Dendritic cell treated with granulocyte-macrophage colony-stimulating factor and Interleukin-4, amounts not matched to agents 40 ng/mL and 50 ng/mL, for 4 days (primary cell): ENCODE results near the gene SLC48A1.
A peak's percentile ranks its signal among the peaks of the same experiment; 100 is the strongest.

Experiments used
- H3K27ac Mint-ChIP-seq: one replicate; pipeline ENCODE4 v1.8.0; 2022; ENCODE audit warnings: mild to moderate bottlenecking, mixed read lengths
- H3K27me3 Mint-ChIP-seq: one replicate; pipeline ENCODE4 v1.8.0; 2022; ENCODE audit warnings: mild to moderate bottlenecking, mixed read lengths
- H3K36me3 Mint-ChIP-seq: one replicate; pipeline ENCODE4 v1.8.0; 2022; ENCODE audit warnings: low read depth, mixed read lengths
- H3K4me1 Mint-ChIP-seq: one replicate; pipeline ENCODE4 v1.8.0; 2022; ENCODE audit warnings: low read depth, mixed read lengths
- H3K4me3 Mint-ChIP-seq: one replicate; pipeline ENCODE4 v1.8.0; 2022; ENCODE audit warnings: mild to moderate bottlenecking, moderate library complexity, mixed read lengths
- H3K9me3 Mint-ChIP-seq: one replicate; pipeline ENCODE4 v1.8.0; 2022; ENCODE audit warnings: mixed read lengths
- intact Hi-C: fragments of 100-400 bp; cut with micrococcal nuclease; formaldehyde crosslinking; loops from one replicate; pipeline ENCODE4 v1.15.0; 2022

The SLC48A1 gene

DNA sequence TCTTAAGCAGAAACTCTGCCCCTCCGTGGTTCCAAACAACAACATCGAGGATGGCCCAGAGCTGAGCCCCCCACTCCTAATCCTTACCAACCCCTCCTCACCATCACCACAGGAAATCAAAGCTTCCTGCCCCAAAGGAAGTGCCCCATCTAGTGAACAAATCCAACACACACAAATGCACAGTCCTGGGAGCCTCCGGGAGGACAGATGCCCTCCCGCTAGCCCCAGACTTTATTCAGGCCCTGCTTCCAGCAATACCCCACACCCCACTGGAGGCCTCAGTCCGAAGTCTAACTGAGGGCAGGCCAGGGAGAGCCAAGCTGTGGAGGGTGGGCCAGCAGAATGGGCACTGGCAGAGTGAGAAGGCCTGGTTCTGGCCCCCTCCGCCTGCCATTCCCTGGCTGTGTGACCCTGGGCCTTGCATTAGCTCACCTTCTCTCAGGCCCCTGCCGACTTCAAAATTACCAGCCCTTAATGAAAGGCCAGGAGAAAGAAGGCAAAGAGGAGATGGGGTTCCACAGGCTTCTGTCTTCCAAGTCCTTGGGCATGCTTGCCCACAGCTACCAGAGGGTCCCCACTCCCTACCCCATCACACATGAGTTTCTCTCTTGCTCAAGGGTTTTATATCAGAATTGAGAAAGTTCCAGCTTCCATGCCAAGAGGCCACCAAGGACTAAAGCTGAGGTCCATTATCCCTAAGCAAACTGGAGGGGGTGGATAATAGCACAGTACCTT is 44.4 kb downstream of the SLC48A1 start:
- H3K4me1 Mint-ChIP-seq, result peaks cover 83% of the 10 kb centered on the region
- peak overlapping the region; percentile 83 for H3K27ac Mint-ChIP-seq
- no peaks in the 10 kb centered on the region for H3K9me3 Mint-ChIP-seq
- H3K27me3 Mint-ChIP-seq, result no peaks in the 10 kb centered on the region
- peaks cover 34% of the 10 kb centered on the region for H3K36me3 Mint-ChIP-seq
- H3K4me3 Mint-ChIP-seq, result peak overlapping the region; percentile 53
- intact Hi-C loops, result no loop called here

DNA sequence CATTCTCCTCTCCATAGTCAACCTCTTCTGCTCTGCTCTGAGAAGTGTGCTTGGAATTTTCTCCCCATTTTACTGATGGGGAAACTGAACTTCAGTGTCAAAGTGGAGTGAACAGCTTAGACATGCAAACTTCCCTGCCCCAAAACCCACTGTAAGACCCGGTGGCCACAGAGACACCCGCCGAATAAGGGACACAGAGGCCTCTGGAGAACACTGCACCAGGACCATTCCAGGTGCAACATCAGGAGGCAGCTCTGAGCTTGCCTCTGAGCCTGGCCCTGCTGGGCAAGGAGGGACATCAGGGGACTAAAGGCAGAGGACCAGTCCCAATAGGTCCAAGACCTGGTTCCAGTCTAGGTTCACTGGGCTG is 45.0 kb downstream of the SLC48A1 start:
- Mint-ChIP-seq H3K4me1 (peaks cover 83% of the 10 kb centered on the region), H3K27me3 (no peaks in the 10 kb centered on the region), H3K27ac (peak overlapping the region; percentile 83), H3K9me3 (no peaks in the 10 kb centered on the region), H3K4me3 (peak overlapping the region; percentile 85), H3K36me3 (peaks cover 34% of the 10 kb centered on the region)
- intact Hi-C loops, result no loop called here

DNA sequence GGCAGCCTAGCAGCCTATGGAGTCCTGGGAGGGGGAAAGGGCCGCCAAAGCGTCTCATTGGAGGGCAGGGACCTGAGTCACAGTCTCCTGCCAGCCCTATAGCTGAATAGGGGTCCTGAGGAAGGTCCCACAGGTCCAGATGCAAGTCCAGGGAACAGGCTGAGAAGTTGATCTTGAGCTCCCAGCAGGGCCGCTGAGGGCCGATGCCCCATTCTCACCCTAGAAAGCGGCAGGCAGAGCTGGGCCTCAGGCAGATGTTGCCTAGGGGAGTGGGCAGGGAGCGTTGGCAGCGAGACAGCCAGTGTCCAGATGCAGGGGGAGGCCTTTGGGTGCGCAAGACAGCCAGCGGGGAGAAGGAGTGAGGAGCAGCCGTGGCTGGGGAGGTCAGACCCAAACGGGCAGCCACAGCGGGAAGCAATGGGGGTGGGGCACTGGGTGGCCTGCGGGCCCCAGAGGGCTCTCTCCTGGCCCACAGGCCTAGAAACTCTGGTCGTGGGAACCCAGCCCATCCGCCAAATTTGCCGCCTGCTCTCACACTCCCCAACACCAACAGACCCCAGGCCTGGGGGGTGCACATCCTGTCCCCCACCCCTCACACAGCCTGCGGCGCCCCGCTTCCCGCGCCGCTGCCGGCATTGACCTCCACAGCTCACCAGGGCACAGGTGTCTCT is 45.6 kb downstream of the SLC48A1 start:
- H3K9me3 Mint-ChIP-seq, result no peaks in the 10 kb centered on the region
- H3K27ac Mint-ChIP-seq, result peak overlapping the region; percentile 83
- intact Hi-C loops, result no loop called here
- peaks cover 83% of the 10 kb centered on the region for H3K4me1 Mint-ChIP-seq
- no peaks in the 10 kb centered on the region for H3K27me3 Mint-ChIP-seq
- H3K36me3 Mint-ChIP-seq, result peaks cover 34% of the 10 kb centered on the region
- peak overlapping the region; percentile 85 for H3K4me3 Mint-ChIP-seq

DNA sequence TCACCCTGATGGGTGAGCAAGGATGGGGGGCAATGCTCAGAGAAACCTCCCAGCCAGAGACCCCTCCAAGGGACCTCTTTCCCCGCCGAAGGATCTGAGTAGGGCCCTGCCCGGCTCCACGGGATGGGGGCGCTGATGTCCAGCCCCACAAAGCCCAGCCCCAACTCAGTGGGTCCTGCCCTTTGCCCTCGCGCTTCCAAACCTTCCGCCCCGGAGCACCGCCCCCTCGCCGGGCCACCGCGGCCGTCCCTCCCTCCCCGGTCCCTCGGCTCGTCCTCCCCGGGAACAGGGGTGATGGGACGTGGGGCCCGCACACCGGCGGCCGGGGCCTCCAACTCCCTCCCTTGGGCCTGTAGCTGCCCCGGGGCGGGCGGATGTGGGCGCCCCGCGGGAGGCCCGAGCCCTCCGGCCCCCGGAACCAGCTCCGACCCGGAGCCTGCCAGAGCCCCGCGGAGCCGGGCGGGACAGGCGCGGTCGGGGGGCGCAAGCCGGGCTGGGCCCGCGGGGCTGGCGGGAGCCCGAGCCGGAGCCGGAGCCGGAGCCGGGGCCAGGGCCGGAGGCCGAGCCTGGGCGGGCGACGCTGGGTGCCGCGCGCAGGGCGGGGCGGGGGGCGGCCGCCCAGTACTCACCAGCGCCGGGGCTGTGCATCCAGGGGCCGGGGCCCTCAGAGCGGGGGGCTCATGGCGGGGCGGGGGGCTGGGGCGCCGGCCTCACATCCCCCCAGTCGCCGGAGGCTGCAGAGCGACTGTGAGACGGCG is 46.3 kb downstream of the SLC48A1 start:
- Mint-ChIP-seq H3K9me3 (no peaks in the 10 kb centered on the region), H3K4me3 (peak overlapping the region; percentile 85), H3K4me1 (peaks cover 83% of the 10 kb centered on the region), H3K27me3 (no peaks in the 10 kb centered on the region), H3K27ac (peak overlapping the region; percentile 83), H3K36me3 (peaks cover 30% of the 10 kb centered on the region)
- intact Hi-C loops, result no loop called here

DNA sequence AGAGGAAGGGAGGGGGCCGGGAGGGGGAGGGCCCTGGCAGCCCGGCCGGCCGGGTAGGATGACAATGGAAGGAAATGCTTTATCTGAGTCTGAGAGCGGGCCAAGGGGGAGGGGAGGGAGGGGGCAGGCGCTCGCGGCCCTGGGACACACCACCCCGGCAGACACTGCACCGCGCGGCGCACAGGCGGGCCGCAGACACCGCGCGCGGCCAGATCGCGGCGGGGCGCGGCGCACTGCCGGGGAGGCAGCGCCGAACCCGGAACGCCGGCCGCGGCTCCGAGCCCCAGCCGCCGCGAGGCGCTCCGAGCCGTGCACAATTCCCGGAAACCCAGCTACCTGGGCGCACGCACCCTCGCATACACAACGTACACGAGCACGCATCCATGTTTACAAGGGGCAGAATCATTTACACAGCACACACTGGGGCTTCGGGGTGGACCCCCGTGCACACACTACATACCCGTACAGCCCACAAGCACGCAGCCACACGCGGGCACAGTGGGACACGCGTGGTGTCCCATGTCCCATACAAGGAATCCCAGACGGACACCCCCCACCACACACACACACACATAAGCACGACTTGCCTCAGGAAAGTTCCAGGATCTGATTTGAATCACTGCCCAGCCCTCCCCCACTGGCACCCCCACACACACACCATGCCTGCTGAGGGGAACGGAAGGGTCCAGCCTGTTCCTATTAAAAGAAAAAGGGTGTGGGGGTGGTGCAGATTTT is 47.0 kb downstream of the SLC48A1 start, which contains the start of gene HDAC7:
Gene HDAC7 (minus strand): TSS at position 8 of the 735 bp plus-strand sequence. CDS start 118 bp downstream, outside the sequence.
- H3K4me1 Mint-ChIP-seq, result peaks cover 80% of the 10 kb centered on the region
- H3K4me3 Mint-ChIP-seq, result peak within 1 kb of the TSS; percentile 85
- H3K9me3 Mint-ChIP-seq, result no peaks in the 10 kb centered on the region
- no peaks in the 10 kb centered on the region for H3K27me3 Mint-ChIP-seq
- peaks cover 23% of the 10 kb centered on the region for H3K36me3 Mint-ChIP-seq
- peak within 1 kb of the TSS; percentile 89 for H3K27ac Mint-ChIP-seq
- intact Hi-C loops, result no loop called here

DNA sequence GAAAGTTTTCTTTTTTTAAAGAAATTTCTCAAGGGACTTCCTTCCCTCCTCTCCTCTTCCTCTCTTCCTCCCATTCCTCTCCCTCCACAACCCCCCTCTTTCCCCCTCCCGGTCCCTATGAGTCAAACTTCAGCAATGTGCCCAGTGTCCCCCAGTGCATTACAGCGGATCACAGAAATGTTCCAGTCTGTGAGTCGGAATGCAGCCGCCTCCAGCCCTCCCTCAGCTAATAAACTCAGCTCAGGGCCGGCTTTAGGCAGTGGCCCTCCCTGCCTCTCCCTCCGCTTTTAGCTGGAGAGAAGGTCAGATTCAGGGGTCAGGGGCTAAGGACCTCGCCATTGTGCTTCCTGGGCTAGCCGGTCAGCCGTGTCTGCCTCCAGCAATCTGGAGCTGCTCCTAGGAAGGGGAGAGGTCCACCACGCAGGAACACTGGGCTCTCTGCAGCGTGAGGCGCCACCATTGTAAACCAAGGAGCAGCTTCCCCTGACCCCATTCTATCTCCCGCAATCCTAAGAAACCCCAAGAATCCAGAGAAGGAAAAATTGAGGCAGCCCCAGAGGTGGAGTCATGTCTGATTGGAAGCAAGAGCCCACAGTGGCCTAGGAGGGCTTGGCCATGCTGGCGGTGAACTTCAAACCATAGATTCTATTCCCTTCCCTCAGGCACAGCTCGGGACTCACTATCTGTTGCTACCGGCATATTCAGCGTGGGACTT is 47.8 kb downstream of the SLC48A1 start:
- intact Hi-C loops, result no loop called here
- Mint-ChIP-seq H3K27me3 (no peaks in the 10 kb centered on the region), H3K27ac (peak overlapping the region; percentile 89), H3K4me3 (peak overlapping the region; percentile 78), H3K36me3 (peaks cover 22% of the 10 kb centered on the region), H3K9me3 (no peaks in the 10 kb centered on the region), H3K4me1 (peaks cover 81% of the 10 kb centered on the region)

DNA sequence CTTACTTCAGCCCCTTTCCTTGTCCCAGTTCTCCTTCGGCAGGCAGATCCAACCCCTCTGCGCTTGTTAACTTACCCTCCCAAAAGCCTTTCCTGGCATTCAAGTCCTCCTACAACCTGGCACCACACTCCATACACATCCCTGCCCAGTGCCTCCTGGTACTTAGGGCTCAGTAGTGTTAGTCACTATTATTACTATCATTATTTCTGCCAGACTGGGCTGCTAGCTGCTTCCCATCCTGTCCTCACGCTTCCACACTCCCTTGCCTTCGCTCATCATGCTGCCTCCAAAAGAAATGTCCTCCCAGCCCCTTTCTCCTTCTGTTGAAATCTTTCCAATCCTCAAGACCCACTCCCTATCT is 48.3 kb downstream of the SLC48A1 start:
- Mint-ChIP-seq H3K27me3 (no peaks in the 10 kb centered on the region), H3K4me3 (peak overlapping the region; percentile 78), H3K27ac (peak overlapping the region; percentile 89), H3K4me1 (peaks cover 78% of the 10 kb centered on the region), H3K36me3 (peaks cover 22% of the 10 kb centered on the region), H3K9me3 (no peaks in the 10 kb centered on the region)
- intact Hi-C loops, result no loop called here

DNA sequence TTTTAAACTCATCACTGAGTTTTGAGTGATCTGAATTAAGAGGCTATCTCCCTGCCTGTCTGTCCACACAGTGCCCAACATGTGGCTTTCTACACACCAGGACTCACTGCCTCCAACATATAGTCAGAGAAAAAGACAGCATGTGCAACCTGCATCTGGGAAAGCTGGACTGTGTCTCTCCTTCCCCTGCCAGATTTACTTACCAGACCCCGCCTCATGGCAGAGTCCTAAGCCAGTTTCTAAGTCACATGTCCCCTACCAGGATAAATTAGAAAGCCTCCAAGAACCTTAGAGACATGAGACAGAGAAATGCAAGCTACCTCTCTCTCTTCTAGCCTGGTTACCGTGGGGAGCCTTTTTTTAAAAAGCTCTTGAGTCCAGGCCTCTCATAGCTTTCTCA is 49.4 kb downstream of the SLC48A1 start:
- Mint-ChIP-seq H3K4me1 (peaks cover 75% of the 10 kb centered on the region), H3K27me3 (no peaks in the 10 kb centered on the region), H3K27ac (peak overlapping the region; percentile 22), H3K36me3 (peaks cover 19% of the 10 kb centered on the region), H3K4me3 (no peak overlapping the region), H3K9me3 (no peaks in the 10 kb centered on the region)
- intact Hi-C loops, result no loop called here

DNA sequence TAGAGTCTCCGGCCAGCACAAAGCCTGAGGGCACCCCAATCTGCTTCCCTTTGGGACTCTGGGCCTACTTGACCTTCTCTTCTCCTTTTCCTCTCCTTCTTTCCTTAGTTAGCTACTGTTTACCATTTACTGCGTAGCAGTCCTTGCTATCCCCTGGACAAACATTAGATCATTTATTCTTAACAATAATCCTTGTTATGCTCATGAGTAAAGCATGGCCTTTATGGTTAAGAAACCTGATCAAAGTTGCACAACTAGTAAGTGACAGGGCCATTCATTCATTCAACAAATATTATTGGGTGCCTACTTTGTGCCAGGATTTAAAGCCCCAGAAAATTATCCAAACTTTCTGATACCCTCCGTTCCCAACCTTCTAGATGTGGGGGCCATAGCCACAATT is 49.8 kb downstream of the SLC48A1 start:
- H3K4me3 Mint-ChIP-seq, result no peak overlapping the region
- peaks cover 16% of the 10 kb centered on the region for H3K36me3 Mint-ChIP-seq
- H3K9me3 Mint-ChIP-seq, result no peaks in the 10 kb centered on the region
- intact Hi-C loops, result no loop called here
- H3K27me3 Mint-ChIP-seq, result no peaks in the 10 kb centered on the region
- H3K4me1 Mint-ChIP-seq, result peaks cover 72% of the 10 kb centered on the region
- H3K27ac Mint-ChIP-seq, result peak overlapping the region; percentile 35

DNA sequence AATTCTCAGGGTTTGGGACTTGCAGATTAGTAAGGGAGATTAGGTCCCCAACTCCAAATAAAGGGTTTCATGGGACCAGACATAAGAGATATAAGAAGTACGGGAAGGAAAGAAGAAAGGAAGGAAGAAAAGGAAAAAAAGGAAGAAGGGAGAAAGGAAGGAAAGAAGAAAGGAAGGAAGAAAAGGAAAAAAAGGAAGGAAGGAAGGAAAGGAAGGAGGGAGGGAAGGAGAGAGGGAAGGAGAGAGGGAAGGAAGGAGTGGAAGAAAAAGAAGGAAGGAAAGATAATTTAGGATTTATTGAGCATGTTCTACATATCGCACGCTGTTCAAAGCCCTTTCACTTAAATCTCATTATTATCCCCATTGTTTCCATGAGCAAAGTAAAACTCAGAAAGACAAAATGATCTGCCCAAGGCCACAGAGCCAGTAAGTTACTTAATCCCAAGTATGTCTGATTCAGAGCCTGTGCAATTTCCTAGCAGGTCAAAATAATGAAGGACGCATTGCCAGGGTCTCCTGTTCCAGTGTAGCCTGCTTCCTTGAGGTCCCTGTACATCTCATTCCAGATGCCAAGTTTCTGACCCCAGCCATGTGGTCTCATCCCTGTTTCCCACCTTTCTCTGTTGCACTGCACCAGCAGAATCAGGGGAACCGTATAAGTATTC is 50.5 kb downstream of the SLC48A1 start:
- Mint-ChIP-seq H3K27me3 (no peaks in the 10 kb centered on the region), H3K36me3 (peaks cover 9% of the 10 kb centered on the region), H3K27ac (peak overlapping the region; percentile 35), H3K4me1 (peaks cover 72% of the 10 kb centered on the region), H3K4me3 (no peak overlapping the region), H3K9me3 (no peaks in the 10 kb centered on the region)
- intact Hi-C loops, result no loop called here

DNA sequence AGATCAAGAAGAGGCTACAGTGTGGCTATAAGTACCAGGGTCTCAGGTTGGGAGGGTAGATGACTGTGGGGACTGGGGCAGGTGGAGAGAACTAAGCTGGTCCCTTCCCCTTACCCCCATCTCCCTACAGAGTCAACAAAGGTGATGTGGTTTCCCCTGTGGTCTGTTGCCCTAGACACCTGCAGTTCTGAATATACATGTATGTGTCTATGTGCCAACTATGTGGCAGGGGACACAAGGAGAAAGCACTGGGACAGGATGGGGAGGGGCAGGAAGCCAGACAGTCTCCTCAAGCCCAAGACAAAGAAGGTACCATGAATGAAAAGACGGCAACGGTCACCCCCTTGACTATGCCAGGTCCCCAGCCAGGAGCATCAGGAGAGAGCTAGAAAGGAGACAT is 51.2 kb downstream of the SLC48A1 start:
- H3K27ac Mint-ChIP-seq, result no peak overlapping the region
- peaks cover 74% of the 10 kb centered on the region for H3K4me1 Mint-ChIP-seq
- no peak overlapping the region for H3K4me3 Mint-ChIP-seq
- peaks cover 6% of the 10 kb centered on the region for H3K36me3 Mint-ChIP-seq
- intact Hi-C loops, result no loop called here
- no peaks in the 10 kb centered on the region for H3K27me3 Mint-ChIP-seq
- no peaks in the 10 kb centered on the region for H3K9me3 Mint-ChIP-seq

DNA sequence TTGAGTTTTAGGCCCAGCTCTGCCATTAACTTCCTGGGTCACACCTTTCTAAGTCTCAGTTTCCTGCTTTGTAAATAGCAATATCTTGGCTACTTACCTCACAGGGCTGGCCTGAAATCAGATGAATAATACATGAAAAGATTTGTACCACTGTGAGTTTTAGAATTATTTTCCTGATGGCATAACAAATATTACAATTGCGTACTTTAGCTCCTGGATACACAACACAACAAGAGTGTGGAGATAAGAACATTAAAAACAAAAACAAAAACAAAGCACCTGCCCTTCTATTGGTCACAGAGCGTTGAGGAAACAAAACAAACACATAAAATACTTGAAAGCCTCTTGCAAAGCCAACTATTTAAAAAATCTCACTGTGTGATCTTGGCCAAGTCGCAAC is 51.6 kb downstream of the SLC48A1 start:
- H3K27me3 Mint-ChIP-seq, result no peaks in the 10 kb centered on the region
- no peaks in the 10 kb centered on the region for H3K9me3 Mint-ChIP-seq
- H3K36me3 Mint-ChIP-seq, result peaks cover 6% of the 10 kb centered on the region
- intact Hi-C loops, result no loop called here
- no peak overlapping the region for H3K27ac Mint-ChIP-seq
- no peak overlapping the region for H3K4me3 Mint-ChIP-seq
- peaks cover 79% of the 10 kb centered on the region for H3K4me1 Mint-ChIP-seq

DNA sequence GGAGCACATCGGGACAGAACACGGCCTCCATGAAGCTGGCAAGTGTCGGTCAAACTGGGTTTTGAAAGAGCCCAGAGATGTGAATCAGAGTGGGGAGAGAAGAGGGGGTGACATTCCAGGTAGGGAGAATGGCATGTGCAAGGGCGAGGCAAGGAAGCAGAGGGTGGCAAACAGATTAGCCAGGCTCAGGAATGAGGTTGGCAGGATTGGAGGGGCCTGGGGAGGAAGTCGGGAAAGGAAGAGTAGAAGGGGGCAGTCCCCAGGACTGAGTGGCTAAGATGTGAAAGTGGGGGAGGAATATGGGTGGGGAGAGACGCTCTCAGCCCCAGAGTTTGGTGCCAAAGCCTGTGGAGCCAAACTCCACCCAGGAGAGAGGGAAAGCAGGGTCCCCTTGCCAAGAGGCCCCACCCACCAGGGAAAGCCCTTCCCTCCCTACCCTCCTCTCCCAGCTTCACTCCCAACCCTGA is 52.2 kb downstream of the SLC48A1 start:
- no peak overlapping the region for H3K27ac Mint-ChIP-seq
- peaks cover 78% of the 10 kb centered on the region for H3K4me1 Mint-ChIP-seq
- intact Hi-C loops, result no loop called here
- H3K27me3 Mint-ChIP-seq, result no peaks in the 10 kb centered on the region
- H3K9me3 Mint-ChIP-seq, result no peaks in the 10 kb centered on the region
- H3K36me3 Mint-ChIP-seq, result peaks cover 3% of the 10 kb centered on the region
- H3K4me3 Mint-ChIP-seq, result no peak overlapping the region
